Liver (tissue), 9 donors: ENCODE measurements around the gene PRRG1. TPM values are rescaled to one million over a fixed set of nuclear protein-coding genes. Genes with fewer than 3 reads are reported as not detected.

Experiments used
- DNase-seq: peaks from one replicate; pipeline ENCODE4 v3.0.0-alpha.2; 2017; ENCODE audit warnings: low spot score
- H3K27ac ChIP-seq, 2 donors: one replicate each; pipeline ENCODE4 v1.7.0; 2013; ENCODE audit warnings: inconsistent platforms in 2 of 2, low read length in 2 of 2, control low read depth in 1 of 2, low read depth in 1 of 2, mild to moderate bottlenecking in 1 of 2
- H3K27me3 ChIP-seq, 4 donors: one replicate each; pipeline versions ENCODE4 v1.6.1 to v1.7.0; 2013; ENCODE audit warnings: low read length in 3 of 4, inconsistent platforms in 1 of 4, mild to moderate bottlenecking in 1 of 4, moderate library complexity in 1 of 4; ENCODE audit not compliant: control insufficient read depth in 4 of 4, insufficient read depth in 4 of 4
- H3K36me3 ChIP-seq, 4 donors: one replicate each; pipeline versions ENCODE4 v1.6.1 to v1.7.0; 2013; ENCODE audit warnings: low read length in 3 of 4, mild to moderate bottlenecking in 3 of 4, low read depth in 1 of 4, moderate library complexity in 1 of 4; ENCODE audit not compliant: control insufficient read depth in 4 of 4, insufficient read depth in 3 of 4
- H3K4me1 ChIP-seq, 4 donors: one replicate each; pipeline versions ENCODE4 v1.6.1 to v1.7.0; 2013; ENCODE audit warnings: low read length in 3 of 4, mild to moderate bottlenecking in 3 of 4, moderate library complexity in 1 of 4; ENCODE audit not compliant: control insufficient read depth in 4 of 4, insufficient read depth in 4 of 4
- H3K4me3 ChIP-seq, 3 donors: one replicate each; pipeline versions ENCODE4 v1.6.1 to v1.7.0; 2013; ENCODE audit warnings: low read length in 3 of 3, control low read depth in 1 of 3, low read depth in 1 of 3, mild to moderate bottlenecking in 1 of 3
- H3K9ac ChIP-seq, 2 donors: one replicate each; pipeline ENCODE4 v1.7.0; 2013; ENCODE audit warnings: low read length in 2 of 2, mild to moderate bottlenecking in 2 of 2, moderate library complexity in 2 of 2, control low read depth in 1 of 2, low read depth in 1 of 2
- H3K9me3 ChIP-seq, 4 donors: one replicate each; pipeline versions ENCODE4 v1.6.1 to v1.7.0; 2013; ENCODE audit warnings: low read length in 3 of 4; ENCODE audit not compliant: control insufficient read depth in 4 of 4
- EGR1 ChIP-seq, 2 donors: IDR thresholded peaks; 2 replicates each; pipeline ENCODE4 v1.6.1; 2016 to 2018; ENCODE audit warnings: antibody characterized with exemption in 2 of 2, low read depth in 2 of 2
- FOXA1 ChIP-seq: IDR thresholded peaks from 2 replicates; pipeline ENCODE4 v1.6.1; 2016; ENCODE audit warnings: antibody characterized with exemption
- FOXA2 ChIP-seq: IDR thresholded peaks from 2 replicates; pipeline ENCODE4 v1.6.1; 2016; ENCODE audit warnings: antibody characterized with exemption
- GABPA ChIP-seq, 2 donors: IDR thresholded peaks in 1 of 2; conservative IDR thresholded peaks in 1 of 2; 2 replicates each; pipeline ENCODE4 v1.6.1; 2016; ENCODE audit warnings: antibody characterized with exemption in 2 of 2, mild to moderate bottlenecking in 1 of 2, moderate library complexity in 1 of 2
- HNF4A ChIP-seq, 2 donors: conservative IDR thresholded peaks; 2 replicates each; pipeline ENCODE4 v1.6.1; 2016; ENCODE audit warnings: antibody characterized with exemption in 2 of 2, mild to moderate bottlenecking in 2 of 2
- HNF4G ChIP-seq: IDR thresholded peaks from 2 replicates; pipeline ENCODE4 v1.6.1; 2016; ENCODE audit warnings: antibody characterized with exemption
- JUND ChIP-seq, 2 donors: IDR thresholded peaks; 2 replicates each; pipeline ENCODE4 v1.6.1; 2016; ENCODE audit warnings: antibody characterized with exemption in 2 of 2
- NR2F2 ChIP-seq: IDR thresholded peaks from 2 replicates; pipeline ENCODE4 v1.6.1; 2016; ENCODE audit warnings: antibody characterized with exemption
- RAD21 ChIP-seq, 2 donors: IDR thresholded peaks; 2 replicates each; pipeline ENCODE4 v1.6.1; 2016; ENCODE audit warnings: antibody characterized with exemption in 2 of 2, mild to moderate bottlenecking in 2 of 2
- RXRA ChIP-seq, 2 donors: IDR thresholded peaks; 2 replicates each; pipeline ENCODE4 v1.6.1; 2017 to 2018; ENCODE audit warnings: antibody characterized with exemption in 2 of 2, mild to moderate bottlenecking in 1 of 2
- SP1 ChIP-seq: IDR thresholded peaks from 2 replicates; pipeline ENCODE4 v1.6.1; 2018; ENCODE audit warnings: antibody characterized with exemption, mild to moderate bottlenecking
- TAF1 ChIP-seq: conservative IDR thresholded peaks from 2 replicates; pipeline ENCODE4 v1.6.1; 2016; ENCODE audit warnings: antibody characterized with exemption, mild to moderate bottlenecking
- YY1 ChIP-seq: IDR thresholded peaks from 2 replicates; pipeline ENCODE4 v1.6.1; 2016; ENCODE audit warnings: antibody characterized with exemption, mild to moderate bottlenecking
- WGBS: extraction: QIAGEN DNeasy Blood & Tissue Kit; methylation state at CpG from one replicate; pipeline ENCODE4 v1.1.7; 2013; 5-methylcytosine and 5-hydroxymethylcytosine counted together
- polyA plus RNA-seq, 2 donors: library from polyadenylated mRNA; stranded (reverse) in 1 of 2; unstranded in 1 of 2; fragments of 200-250 nt in 1 of 2; fragments of >200 nt in 1 of 2; fragmentation: Nextera tagmentation in 1 of 2; extraction: Ambion mirVana in 1 of 2; gene quantifications; one replicate each; pipeline versions ENCODE4 v1.2.1 to v1.2.3, GENCODE V29; 2013 to 2015
- total RNA-seq, 2 donors: library from RNA; depleted of rRNA; stranded (reverse); fragments of >200 nt; gene quantifications; one replicate each; pipeline ENCODE4 v1.2.3, GENCODE V29; 2014
- TF ChIP-seq, protein P1 (sequence below): IDR thresholded peaks from 2 replicates; pipeline ENCODE4 v1.6.1; 2016; ENCODE audit warnings: antibody characterized with exemption
- TF ChIP-seq, protein P2 (sequence below): IDR thresholded peaks from 2 replicates; pipeline ENCODE4 v1.6.1; 2016; ENCODE audit warnings: antibody characterized with exemption
- TF ChIP-seq, protein P3 (sequence below): IDR thresholded peaks from 2 replicates; pipeline ENCODE4 v1.6.1; 2016; ENCODE audit warnings: antibody characterized with exemption
- TF ChIP-seq, protein P4 (sequence below): fragments of 150-350 bp; IDR thresholded peaks from 2 replicates; pipeline ENCODE4 v1.5.1; 2017; ENCODE audit warnings: improper control_type of control experiment, low read depth, low read length; ENCODE audit not compliant: missing input control
- TF ChIP-seq, protein P5 (sequence below): IDR thresholded peaks from 2 replicates; pipeline ENCODE4 v1.6.1; 2016; ENCODE audit warnings: antibody characterized with exemption, mild to moderate bottlenecking
- donor health status: healthy.
- donor health status: healthy.
- donor health status: healthy.
- donor health status: healthy.
- donor health status: healthy.

PRRG1 gene
- total and polyA plus RNA-seq, 4 donors: 1.2 to 6.6 (median 1.8) TPM

DNA sequence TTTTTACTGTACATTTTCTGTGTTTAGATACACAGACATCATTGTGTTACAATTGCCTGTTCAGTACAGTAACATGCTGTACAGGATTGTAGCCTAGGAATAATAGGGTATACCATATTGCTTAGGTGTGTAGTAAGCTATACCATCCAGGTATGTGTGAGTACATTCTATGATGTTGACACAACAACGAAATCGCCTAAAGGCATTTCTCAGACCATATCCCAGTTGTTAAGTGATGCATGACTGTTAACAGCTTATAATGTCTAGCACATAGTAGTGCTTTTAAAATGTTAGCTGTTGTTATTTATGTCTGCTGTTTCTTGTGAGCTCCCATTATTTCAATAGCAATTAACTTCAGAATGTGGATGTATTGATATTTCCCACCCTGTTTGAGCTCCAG, 4.5 kb downstream of the PRRG1 start:
- H3K4me3 ChIP-seq: no peak overlapping the region
- TF ChIP-seq FOXA2: no peak
- TF ChIP-seq, protein P1, sequence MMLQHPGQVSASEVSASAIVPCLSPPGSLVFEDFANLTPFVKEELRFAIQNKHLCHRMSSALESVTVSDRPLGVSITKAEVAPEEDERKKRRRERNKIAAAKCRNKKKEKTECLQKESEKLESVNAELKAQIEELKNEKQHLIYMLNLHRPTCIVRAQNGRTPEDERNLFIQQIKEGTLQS: no peak
- no peak for TF ChIP-seq NR2F2
- no peak for TF ChIP-seq HNF4A (conservative IDR thresholded peaks at IDR 0.05)
- no peak for TF ChIP-seq YY1
- TF ChIP-seq JUND (IDR thresholded peaks at IDR 0.05): no peak
- TF ChIP-seq TAF1: no peak
- TF ChIP-seq FOXA1: no peak
- TF ChIP-seq EGR1 (IDR thresholded peaks at IDR 0.05; ENCODE audit: low read depth in 2 of 2): no peak
- TF ChIP-seq SP1: no peak
- TF ChIP-seq, protein P2, sequence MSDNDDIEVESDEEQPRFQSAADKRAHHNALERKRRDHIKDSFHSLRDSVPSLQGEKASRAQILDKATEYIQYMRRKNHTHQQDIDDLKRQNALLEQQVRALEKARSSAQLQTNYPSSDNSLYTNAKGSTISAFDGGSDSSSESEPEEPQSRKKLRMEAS: no peak
- TF ChIP-seq RAD21 (IDR thresholded peaks at IDR 0.05): no peak
- TF ChIP-seq, protein P3, sequence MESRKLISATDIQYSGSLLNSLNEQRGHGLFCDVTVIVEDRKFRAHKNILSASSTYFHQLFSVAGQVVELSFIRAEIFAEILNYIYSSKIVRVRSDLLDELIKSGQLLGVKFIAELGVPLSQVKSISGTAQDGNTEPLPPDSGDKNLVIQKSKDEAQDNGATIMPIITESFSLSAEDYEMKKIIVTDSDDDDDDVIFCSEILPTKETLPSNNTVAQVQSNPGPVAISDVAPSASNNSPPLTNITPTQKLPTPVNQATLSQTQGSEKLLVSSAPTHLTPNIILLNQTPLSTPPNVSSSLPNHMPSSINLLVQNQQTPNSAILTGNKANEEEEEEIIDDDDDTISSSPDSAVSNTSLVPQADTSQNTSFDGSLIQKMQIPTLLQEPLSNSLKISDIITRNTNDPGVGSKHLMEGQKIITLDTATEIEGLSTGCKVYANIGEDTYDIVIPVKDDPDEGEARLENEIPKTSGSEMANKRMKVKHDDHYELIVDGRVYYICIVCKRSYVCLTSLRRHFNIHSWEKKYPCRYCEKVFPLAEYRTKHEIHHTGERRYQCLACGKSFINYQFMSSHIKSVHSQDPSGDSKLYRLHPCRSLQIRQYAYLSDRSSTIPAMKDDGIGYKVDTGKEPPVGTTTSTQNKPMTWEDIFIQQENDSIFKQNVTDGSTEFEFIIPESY: no peak
- TF ChIP-seq, protein P4, sequence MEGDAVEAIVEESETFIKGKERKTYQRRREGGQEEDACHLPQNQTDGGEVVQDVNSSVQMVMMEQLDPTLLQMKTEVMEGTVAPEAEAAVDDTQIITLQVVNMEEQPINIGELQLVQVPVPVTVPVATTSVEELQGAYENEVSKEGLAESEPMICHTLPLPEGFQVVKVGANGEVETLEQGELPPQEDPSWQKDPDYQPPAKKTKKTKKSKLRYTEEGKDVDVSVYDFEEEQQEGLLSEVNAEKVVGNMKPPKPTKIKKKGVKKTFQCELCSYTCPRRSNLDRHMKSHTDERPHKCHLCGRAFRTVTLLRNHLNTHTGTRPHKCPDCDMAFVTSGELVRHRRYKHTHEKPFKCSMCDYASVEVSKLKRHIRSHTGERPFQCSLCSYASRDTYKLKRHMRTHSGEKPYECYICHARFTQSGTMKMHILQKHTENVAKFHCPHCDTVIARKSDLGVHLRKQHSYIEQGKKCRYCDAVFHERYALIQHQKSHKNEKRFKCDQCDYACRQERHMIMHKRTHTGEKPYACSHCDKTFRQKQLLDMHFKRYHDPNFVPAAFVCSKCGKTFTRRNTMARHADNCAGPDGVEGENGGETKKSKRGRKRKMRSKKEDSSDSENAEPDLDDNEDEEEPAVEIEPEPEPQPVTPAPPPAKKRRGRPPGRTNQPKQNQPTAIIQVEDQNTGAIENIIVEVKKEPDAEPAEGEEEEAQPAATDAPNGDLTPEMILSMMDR: no peak
- no peak for TF ChIP-seq GABPA (IDR thresholded peaks at IDR 0.05 in 1 of 2, conservative IDR thresholded peaks at IDR 0.05 in 1 of 2)
- TF ChIP-seq, protein P5, sequence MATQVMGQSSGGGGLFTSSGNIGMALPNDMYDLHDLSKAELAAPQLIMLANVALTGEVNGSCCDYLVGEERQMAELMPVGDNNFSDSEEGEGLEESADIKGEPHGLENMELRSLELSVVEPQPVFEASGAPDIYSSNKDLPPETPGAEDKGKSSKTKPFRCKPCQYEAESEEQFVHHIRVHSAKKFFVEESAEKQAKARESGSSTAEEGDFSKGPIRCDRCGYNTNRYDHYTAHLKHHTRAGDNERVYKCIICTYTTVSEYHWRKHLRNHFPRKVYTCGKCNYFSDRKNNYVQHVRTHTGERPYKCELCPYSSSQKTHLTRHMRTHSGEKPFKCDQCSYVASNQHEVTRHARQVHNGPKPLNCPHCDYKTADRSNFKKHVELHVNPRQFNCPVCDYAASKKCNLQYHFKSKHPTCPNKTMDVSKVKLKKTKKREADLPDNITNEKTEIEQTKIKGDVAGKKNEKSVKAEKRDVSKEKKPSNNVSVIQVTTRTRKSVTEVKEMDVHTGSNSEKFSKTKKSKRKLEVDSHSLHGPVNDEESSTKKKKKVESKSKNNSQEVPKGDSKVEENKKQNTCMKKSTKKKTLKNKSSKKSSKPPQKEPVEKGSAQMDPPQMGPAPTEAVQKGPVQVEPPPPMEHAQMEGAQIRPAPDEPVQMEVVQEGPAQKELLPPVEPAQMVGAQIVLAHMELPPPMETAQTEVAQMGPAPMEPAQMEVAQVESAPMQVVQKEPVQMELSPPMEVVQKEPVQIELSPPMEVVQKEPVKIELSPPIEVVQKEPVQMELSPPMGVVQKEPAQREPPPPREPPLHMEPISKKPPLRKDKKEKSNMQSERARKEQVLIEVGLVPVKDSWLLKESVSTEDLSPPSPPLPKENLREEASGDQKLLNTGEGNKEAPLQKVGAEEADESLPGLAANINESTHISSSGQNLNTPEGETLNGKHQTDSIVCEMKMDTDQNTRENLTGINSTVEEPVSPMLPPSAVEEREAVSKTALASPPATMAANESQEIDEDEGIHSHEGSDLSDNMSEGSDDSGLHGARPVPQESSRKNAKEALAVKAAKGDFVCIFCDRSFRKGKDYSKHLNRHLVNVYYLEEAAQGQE: no peak
- TF ChIP-seq HNF4G: no peak
- TF ChIP-seq RXRA (IDR thresholded peaks at IDR 0.05): no peak
- no peaks in the 10 kb centered on the region for H3K36me3 ChIP-seq
- peaks cover 0 to 5% (median 1%) of the 10 kb centered on the region in 4 donors for H3K4me1 ChIP-seq
- H3K27me3 ChIP-seq: no peaks in the 10 kb centered on the region
- no peak overlapping the region for H3K9ac ChIP-seq
- no peak overlapping the region for H3K27ac ChIP-seq
- 94% methylated on average over 2 of the region's 2 CpGs for WGBS
- H3K9me3 ChIP-seq: no peaks in the 10 kb centered on the region
- no peak for DNase-seq
